ENCODE measurements around the gene ZNF878. TPM values are rescaled to one million over a fixed set of nuclear protein-coding genes. Genes with fewer than 3 reads are reported as not detected.

Gene ZNF878
- total RNA-seq, 2 donors from 2014 or later: 0.74 TPM; not detected in 1

- Mint-ChIP-seq H3K36me3 (ENCODE audit: low read depth) (no peaks in the 10 kb centered on the region), H3K4me1 (peaks cover 5% of the 10 kb centered on the region), H3K9me3 (no peaks in the 10 kb centered on the region), H3K4me3 (no peak overlapping the region), H3K27me3 (peaks cover 3% of the 10 kb centered on the region), H3K27ac (no peak overlapping the region)
- ATAC-seq (replicated peaks): no peak
Measured at GRCh38 chr19:12055784-12056183, 3.0 kb upstream of the ZNF878 start.

- Mint-ChIP-seq H3K36me3 (ENCODE audit: low read depth) (no peaks in the 10 kb centered on the region), H3K4me3 (peak overlapping the region; percentile 74), H3K27me3 (peaks cover 3% of the 10 kb centered on the region), H3K27ac (no peak overlapping the region), H3K4me1 (peaks cover 5% of the 10 kb centered on the region), H3K9me3 (no peaks in the 10 kb centered on the region)
- no peak for ATAC-seq (replicated peaks)
Measured at GRCh38 chr19:12052091-12052496, 667 bp downstream of the ZNF878 start.

- no peak overlapping the region for H3K27ac Mint-ChIP-seq
- H3K9me3 Mint-ChIP-seq: peaks cover 16% of the 10 kb centered on the region
- no peak for ATAC-seq (replicated peaks)
- peaks cover 3% of the 10 kb centered on the region for H3K27me3 Mint-ChIP-seq
- H3K4me3 Mint-ChIP-seq: no peak overlapping the region
- H3K36me3 Mint-ChIP-seq (ENCODE audit: low read depth): peaks cover 5% of the 10 kb centered on the region
- peaks cover 5% of the 10 kb centered on the region for H3K4me1 Mint-ChIP-seq
Measured at GRCh38 chr19:12047868-12048267, 4.9 kb downstream of the ZNF878 start.

GRCh38 chr19:12043752-12044422 lies 8.9 kb downstream of the ZNF878 start:
- no peak for ATAC-seq (replicated peaks)
- Mint-ChIP-seq H3K27ac (no peak overlapping the region), H3K4me1 (no peaks in the 10 kb centered on the region), H3K36me3 (ENCODE audit: low read depth) (peaks cover 5% of the 10 kb centered on the region), H3K27me3 (no peaks in the 10 kb centered on the region), H3K4me3 (no peak overlapping the region), H3K9me3 (peaks cover 19% of the 10 kb centered on the region)

GRCh38 chr19:12042893-12043292 lies 9.9 kb downstream of the ZNF878 start:
- Mint-ChIP-seq H3K4me1 (no peaks in the 10 kb centered on the region), H3K27me3 (no peaks in the 10 kb centered on the region), H3K27ac (no peak overlapping the region), H3K4me3 (no peak overlapping the region), H3K9me3 (peaks cover 19% of the 10 kb centered on the region), H3K36me3 (ENCODE audit: low read depth) (peaks cover 5% of the 10 kb centered on the region)
- no peak for ATAC-seq (replicated peaks)

GRCh38 chr19:12035220-12036172 lies 17.3 kb downstream of the ZNF878 start, which contains the start of gene ZNF433:
ZNF433 (minus strand) TSS chr19:12035679; CDS start chr19:12035539, 140 bp downstream.
- Mint-ChIP-seq H3K27me3 (no peaks in the 10 kb centered on the region), H3K4me3 (peak within 1 kb of the TSS; percentile 69), H3K27ac (peak within 1 kb of the TSS; percentile 23), H3K9me3 (peaks cover 5% of the 10 kb centered on the region), H3K36me3 (ENCODE audit: low read depth) (no peaks in the 10 kb centered on the region), H3K4me1 (peaks cover 4% of the 10 kb centered on the region)
- ATAC-seq (replicated peaks): peak; percentile 99

- no peak for ATAC-seq (replicated peaks)
- Mint-ChIP-seq H3K9me3 (peaks cover 5% of the 10 kb centered on the region), H3K27me3 (no peaks in the 10 kb centered on the region), H3K27ac (no peak overlapping the region), H3K36me3 (ENCODE audit: low read depth) (no peaks in the 10 kb centered on the region), H3K4me3 (peak overlapping the region; percentile 55), H3K4me1 (peaks cover 4% of the 10 kb centered on the region)
Measured at GRCh38 chr19:12034620-12035019, 18.1 kb downstream of the ZNF878 start.

- ATAC-seq (replicated peaks): no peak
- Mint-ChIP-seq H3K9me3 (peaks cover 5% of the 10 kb centered on the region), H3K4me1 (peaks cover 4% of the 10 kb centered on the region), H3K4me3 (peak overlapping the region; percentile 55), H3K27ac (no peak overlapping the region), H3K27me3 (no peaks in the 10 kb centered on the region), H3K36me3 (ENCODE audit: low read depth) (no peaks in the 10 kb centered on the region)
Measured at GRCh38 chr19:12034198-12034597, 18.6 kb downstream of the ZNF878 start.

GRCh38 chr19:12015753-12016116 lies 37.0 kb downstream of the ZNF878 start:
- H3K27ac Mint-ChIP-seq: no peak overlapping the region
- no peaks in the 10 kb centered on the region for H3K27me3 Mint-ChIP-seq
- peaks cover 29% of the 10 kb centered on the region for H3K9me3 Mint-ChIP-seq
- H3K4me1 Mint-ChIP-seq: no peaks in the 10 kb centered on the region
- no peak for ATAC-seq (replicated peaks)
- no peak overlapping the region for H3K4me3 Mint-ChIP-seq
- H3K36me3 Mint-ChIP-seq (ENCODE audit: low read depth): peaks cover 76% of the 10 kb centered on the region

GRCh38 chr19:12015015-12015752 lies 37.6 kb downstream of the ZNF878 start:
- H3K4me1 Mint-ChIP-seq: no peaks in the 10 kb centered on the region
- H3K9me3 Mint-ChIP-seq: peaks cover 29% of the 10 kb centered on the region
- ATAC-seq (replicated peaks): no peak
- no peak overlapping the region for H3K4me3 Mint-ChIP-seq
- no peak overlapping the region for H3K27ac Mint-ChIP-seq
- no peaks in the 10 kb centered on the region for H3K27me3 Mint-ChIP-seq
- peaks cover 79% of the 10 kb centered on the region for H3K36me3 Mint-ChIP-seq (ENCODE audit: low read depth)

- H3K36me3 Mint-ChIP-seq (ENCODE audit: low read depth): peaks cover 35% of the 10 kb centered on the region
- H3K4me3 Mint-ChIP-seq: peak overlapping the region; percentile 26
- H3K4me1 Mint-ChIP-seq: peaks cover 12% of the 10 kb centered on the region
- H3K27me3 Mint-ChIP-seq: no peaks in the 10 kb centered on the region
- no peaks in the 10 kb centered on the region for H3K9me3 Mint-ChIP-seq
- no peak overlapping the region for H3K27ac Mint-ChIP-seq
- ATAC-seq (replicated peaks): peak; percentile 98
Measured at GRCh38 chr19:12000152-12000981, 52.4 kb downstream of the ZNF878 start.

GRCh38 chr19:11995174-11995573 lies 57.6 kb downstream of the ZNF878 start:
- peaks cover 13% of the 10 kb centered on the region for H3K4me1 Mint-ChIP-seq
- H3K4me3 Mint-ChIP-seq: no peak overlapping the region
- H3K36me3 Mint-ChIP-seq (ENCODE audit: low read depth): peaks cover 17% of the 10 kb centered on the region
- no peak for ATAC-seq (replicated peaks)
- no peaks in the 10 kb centered on the region for H3K27me3 Mint-ChIP-seq
- no peaks in the 10 kb centered on the region for H3K9me3 Mint-ChIP-seq
- no peak overlapping the region for H3K27ac Mint-ChIP-seq
